SK-MEL-5 (cell line): Measurements from ENCODE around the gene TMEM184A. TPM values are rescaled to one million over a fixed set of nuclear protein-coding genes. Genes with fewer than 3 reads are reported as not detected.

ENCODE experiments used
- DNase-seq: peaks from one replicate; pipeline ENCODE4 v3.0.0-alpha.2; 2016; ENCODE audit warnings: low read depth, low spot score
- in situ Hi-C: cut with HindIII; loops from 2 replicates; pipeline ENCODE4 v1.10.0; 2016; ENCODE audit warnings: low sequenced_read_pairs, high pct_unique_total_duplicates, low pct_unique_long_range_greater_than_20kb
- total RNA-seq: library from RNA; depleted of rRNA; stranded (reverse); fragments of >200 nt; shearing (Covaris generic); gene quantifications from 2 replicates; pipeline ENCODE4 v1.2.3, GENCODE V29; 2014

Gene TMEM184A
- total RNA-seq, 1 experiment from 2014 or later: 0.16 TPM

- no peak for DNase-seq
- in situ Hi-C loops: no loop called here
These were observed 20.7 kb upstream of the TMEM184A start for GRCh38 chr7:1576521-1577253.

GRCh38 chr7:1575809-1576208 lies 19.8 kb upstream of the TMEM184A start:
- in situ Hi-C loops: no loop called here
- DNase-seq: no peak

- no peak for DNase-seq
- in situ Hi-C loops: no loop called here
These were observed 16.3 kb upstream of the TMEM184A start for GRCh38 chr7:1572111-1572822.

GRCh38 chr7:1569833-1570632 lies 14.0 kb upstream of the TMEM184A start, which contains the start of gene PSMG3:
Gene PSMG3 (minus strand): TSS chr7:1570032. CDS start chr7:1569339, 693 bp downstream.
- DNase-seq: peak; percentile 89
- in situ Hi-C loops: no loop called here

DNA sequence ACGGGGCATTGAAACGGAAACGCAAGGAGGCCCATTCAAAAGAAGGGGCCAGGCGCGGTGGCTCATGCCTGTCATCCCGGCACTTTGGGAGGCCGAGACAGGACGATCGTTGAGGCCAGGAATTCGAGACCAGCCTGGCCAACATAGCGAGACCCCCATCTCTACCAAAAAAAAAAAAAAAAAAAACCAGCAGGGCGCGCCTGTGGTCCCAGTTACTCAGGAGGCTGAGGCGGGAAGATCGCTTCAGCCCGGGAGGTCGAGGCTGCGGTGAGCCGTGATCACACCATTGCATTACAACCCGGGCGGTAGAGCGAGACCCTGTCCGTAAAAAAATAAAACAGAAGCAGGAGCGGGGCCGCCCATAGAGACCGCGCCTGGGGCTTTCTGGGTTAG lies 13.4 kb upstream of the TMEM184A start:
- no peak for DNase-seq
- in situ Hi-C loops: no loop called here

- in situ Hi-C loops: no loop called here
- peak; percentile 85 for DNase-seq
These were observed 13.0 kb upstream of the TMEM184A start for GRCh38 chr7:1569016-1569415.

GRCh38 chr7:1567896-1568510 lies 12.0 kb upstream of the TMEM184A start:
- in situ Hi-C loops: no loop called here
- DNase-seq: peak; percentile 68

GRCh38 chr7:1567049-1567771 lies 11.2 kb upstream of the TMEM184A start:
- in situ Hi-C loops: no loop called here
- DNase-seq: peak; percentile 96

DNA sequence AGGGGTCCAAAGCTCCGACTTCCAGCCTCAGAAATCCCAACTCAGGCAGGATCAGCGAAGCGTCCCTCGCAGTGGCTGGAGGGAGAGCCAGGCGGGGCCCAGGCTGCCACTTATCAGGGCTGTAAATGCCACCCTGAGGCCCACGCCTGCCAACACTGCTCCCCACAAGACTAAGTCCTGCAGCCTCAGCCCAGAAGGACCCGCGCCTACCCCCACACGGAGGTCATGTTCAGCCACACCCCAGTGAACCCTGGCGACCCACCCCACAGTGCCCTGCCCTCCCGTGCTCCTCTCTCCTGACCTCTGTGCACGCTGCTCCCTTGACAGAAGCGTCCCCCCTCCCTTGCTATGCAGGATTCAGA lies 10.7 kb upstream of the TMEM184A start:
- no peak for DNase-seq
- in situ Hi-C loops: no loop called here

DNA sequence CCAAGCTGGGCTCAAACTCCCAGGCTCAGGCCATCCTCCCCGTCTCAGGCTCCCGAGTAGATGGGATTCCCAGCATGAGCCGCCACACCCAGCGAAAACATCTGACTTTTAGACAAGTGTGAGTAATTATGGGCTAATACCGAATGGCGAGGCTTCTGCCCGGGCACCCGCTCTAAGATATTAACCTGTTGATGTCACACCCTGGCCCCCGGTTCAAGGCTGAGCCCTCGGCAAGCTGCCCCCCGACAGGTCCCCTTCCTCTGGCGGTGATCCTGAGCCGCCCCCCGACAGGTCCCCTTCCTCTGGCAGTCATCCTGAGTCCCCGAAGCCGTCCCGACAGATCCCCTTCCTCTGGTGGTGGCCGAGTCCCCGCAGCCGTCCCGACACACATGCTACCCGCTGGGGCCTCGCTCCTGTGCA lies 8.6 kb upstream of the TMEM184A start:
- in situ Hi-C loops: no loop called here

DNA sequence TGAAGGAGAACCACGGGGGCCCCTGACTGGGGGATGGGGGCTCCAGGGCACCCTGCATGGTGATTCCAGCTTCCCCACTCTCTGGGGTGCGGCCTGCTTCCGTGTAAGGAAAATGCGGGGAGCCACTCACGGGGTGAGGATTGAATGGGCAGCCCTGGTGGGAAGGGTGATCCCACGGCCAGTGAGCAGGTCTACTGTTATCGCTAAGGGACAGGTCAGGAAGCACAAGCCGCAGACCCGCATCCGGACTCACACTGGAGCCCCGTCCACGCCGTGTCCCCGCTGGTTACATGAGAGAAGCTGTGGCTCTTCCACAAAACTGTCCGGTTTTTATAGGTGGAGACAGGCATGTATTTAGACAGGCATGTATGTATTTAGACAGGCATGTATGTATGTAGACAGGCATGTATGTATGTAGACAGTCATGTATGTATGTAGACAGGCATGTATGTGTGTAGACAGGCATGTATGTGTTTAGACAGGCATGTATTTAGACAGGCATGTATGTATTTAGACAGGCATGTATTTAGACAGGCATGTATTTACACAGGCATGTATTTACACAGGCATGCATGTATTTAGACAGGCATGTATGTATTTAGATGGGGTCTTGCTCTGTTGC lies 8.1 kb upstream of the TMEM184A start:
- in situ Hi-C loops: no loop called here
- DNase-seq: no peak

More for the DNA sequence above, 8.6 kb upstream of the TMEM184A start:
- DNase-seq: no peak

GRCh38 chr7:1562597-1563051 lies 6.6 kb upstream of the TMEM184A start:
- DNase-seq: no peak
- in situ Hi-C loops: no loop called here

- no peak for DNase-seq
- in situ Hi-C loops: no loop called here
These were observed 6.1 kb upstream of the TMEM184A start for GRCh38 chr7:1562116-1562515.

DNA sequence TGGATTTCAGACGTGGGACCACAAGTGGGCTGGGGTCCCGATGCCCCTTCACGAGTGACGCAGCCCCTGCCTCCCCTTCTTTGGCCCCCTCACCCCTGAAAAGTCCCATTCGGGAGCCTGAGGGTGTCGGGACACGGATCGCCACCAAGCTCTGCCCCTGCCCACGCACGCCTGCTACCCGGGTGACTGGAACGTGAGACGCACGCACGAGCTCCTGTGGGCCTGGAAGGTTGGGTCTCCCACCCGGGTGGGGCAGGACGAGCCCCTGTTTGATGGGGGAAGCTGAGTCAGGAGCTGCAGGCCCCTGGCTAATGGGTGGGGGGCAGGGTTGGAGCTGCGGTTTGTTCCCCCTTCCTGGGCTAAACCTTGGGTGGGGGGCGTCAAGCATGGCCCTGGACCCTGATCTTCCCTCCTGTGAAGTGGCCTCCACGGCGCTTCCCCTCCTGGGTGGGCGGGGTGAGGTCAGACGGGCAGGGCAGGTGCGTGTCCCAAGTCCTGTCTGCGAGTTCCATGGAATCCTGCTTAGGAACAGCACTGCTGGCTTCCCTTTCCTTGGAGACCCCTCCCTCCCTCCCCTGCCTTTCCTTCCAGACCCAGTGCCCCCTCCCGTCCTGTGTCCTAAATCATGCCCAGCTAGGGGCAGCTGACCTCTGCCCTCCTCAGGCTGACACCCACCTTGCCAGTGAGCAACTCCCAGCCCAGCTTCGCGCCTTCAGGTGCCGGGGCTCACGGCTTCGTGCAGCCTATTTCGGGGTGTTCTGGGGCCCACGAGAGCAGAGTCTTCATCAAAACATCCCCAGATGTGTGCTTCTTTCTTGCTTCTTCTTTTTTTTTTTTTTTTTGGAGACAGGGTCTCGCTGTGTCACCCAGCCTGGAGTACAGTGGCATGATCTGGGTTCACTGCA lies 5.3 kb upstream of the TMEM184A start:
- DNase-seq: no peak
- in situ Hi-C loops: no loop called here

- in situ Hi-C loops: no loop called here
- DNase-seq: no peak
These were observed 4.6 kb upstream of the TMEM184A start for GRCh38 chr7:1560620-1561031.
